DMS114 treated with DMSO at 0.1 percent for 48 hours (cell line): Measurements from ENCODE around the gene NDUFB7.
"Not testable (repeated sequence)": the region's sequence is repeated elsewhere in the genome, so short reads cannot be mapped to it uniquely, and the experiment has no call there.

Experiments
- DNase-seq: peaks from one replicate; lab custom pipeline; 2025; ENCODE audit not compliant: unreplicated experiment; lab: John Stamatoyannopoulos, UW

The NDUFB7 gene

GRCh38 chr19:14553939-14554243 lies 18.0 kb downstream of the NDUFB7 start:
- DNase-seq = no peak

DNA sequence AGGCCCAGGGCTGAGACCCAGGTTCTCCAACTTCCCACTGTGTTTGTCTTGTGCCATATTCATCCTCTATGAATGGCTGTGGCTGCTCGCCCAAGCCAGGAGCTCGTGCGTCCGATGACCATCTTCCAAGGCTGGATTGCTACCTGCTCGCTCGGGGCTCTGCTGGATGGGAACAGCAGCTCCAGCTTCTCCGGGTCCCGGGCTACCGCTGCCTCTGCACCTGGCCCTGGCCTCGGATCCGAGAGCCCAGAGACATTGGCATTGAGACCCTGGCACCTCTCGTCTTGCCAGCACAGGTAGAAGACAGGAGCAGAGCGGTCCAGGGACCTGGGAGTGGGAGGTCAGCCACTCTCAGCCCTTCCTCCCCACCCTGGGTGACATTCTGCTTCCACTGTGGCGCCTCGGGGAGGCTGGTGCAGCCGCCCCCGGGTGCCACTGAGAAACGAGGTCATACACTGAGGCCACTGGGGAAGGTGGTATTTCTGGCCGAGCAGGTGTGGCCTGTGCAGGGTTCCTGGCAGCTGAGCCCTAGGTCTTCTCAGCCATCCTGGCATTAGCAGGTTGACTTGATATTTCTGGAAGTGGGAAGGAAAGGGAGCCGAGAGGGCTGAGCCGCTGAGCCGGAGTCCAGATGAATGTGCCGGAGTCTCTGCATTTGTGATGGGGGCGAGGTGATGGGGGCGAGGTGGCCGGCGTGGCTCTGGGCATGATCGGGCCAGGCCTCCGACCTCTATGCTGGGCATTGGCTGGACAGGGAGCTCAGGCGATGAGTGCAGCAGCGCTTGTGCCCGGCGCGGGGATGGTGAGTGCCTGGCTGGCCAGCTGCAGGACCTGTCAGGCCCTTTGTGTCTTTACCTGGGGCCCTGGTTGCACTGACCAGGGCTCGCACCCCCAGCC lies 18.6 kb downstream of the NDUFB7 start:
- no peak for DNase-seq

- not testable (repeated sequence) for DNase-seq
Measured at GRCh38 chr19:14552006-14552360, 19.9 kb downstream of the NDUFB7 start.

DNA sequence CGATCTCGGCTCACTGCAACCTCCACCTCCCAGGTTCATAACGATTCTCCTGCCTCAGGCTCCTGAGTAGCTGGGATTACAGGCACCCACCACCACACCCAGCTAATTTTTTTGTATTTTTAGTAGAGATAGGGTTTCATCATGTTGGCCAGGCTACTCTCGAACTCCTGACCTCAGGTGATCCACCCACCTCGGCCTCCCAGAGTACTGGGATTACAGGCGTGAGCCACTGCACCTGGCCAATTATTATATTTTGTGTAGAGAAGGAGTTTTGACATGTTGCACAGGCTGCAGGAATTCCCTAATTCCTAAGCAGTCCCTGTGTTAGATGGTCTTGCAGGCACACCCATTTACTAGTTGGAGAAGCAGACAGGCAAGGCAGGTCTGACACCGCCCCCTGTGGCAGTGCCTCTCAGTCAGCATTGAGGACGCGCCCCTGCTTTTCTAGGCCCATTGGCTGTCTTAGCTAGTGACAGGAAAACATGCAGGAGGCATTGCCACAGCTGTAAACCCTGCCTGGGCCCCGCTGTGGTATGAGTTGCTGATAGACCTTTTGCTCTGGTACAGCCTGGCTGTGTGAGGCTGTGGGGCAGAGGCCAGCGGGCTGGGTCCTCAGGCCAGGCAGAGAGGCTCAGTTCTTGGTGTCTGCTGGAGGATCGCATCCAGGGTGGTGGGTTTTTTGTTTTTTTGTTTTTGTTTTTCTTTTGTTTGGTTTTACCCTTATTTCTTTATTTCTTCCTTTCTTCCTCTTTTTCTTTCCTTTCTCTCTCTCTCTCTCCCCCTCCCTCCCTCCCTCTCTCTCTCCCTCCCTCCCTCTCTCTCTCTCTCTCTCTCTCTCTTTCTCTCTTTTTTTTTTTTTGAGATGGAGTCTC lies 20.5 kb downstream of the NDUFB7 start:
- not testable (repeated sequence) for DNase-seq

GRCh38 chr19:14550201-14550754 lies 21.6 kb downstream of the NDUFB7 start:
- DNase-seq = no peak

GRCh38 chr19:14545716-14546082 lies 26.2 kb downstream of the NDUFB7 start:
- DNase-seq = no peak

GRCh38 chr19:14544977-14545715 lies 26.7 kb downstream of the NDUFB7 start:
- no peak for DNase-seq

DNA sequence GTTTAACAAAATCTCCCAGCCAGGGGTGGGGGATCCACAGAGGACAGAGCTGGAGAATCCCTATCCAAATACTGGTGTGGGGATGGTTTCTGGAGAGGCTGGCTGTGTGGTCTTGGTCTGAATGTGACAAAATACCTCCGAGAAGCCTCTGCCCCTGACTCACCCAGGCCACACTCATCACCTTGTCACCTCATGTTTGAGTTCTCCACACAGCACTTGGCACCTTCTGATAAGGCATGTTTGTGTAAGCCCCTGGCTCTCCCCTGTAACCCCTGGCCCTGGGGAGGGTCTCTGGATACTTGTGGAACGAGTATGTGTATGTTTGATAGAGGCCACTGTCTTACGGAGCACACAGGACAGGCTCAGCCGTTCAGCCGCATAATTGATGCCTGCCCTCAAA lies 27.8 kb downstream of the NDUFB7 start:
- DNase-seq = no peak

DNA sequence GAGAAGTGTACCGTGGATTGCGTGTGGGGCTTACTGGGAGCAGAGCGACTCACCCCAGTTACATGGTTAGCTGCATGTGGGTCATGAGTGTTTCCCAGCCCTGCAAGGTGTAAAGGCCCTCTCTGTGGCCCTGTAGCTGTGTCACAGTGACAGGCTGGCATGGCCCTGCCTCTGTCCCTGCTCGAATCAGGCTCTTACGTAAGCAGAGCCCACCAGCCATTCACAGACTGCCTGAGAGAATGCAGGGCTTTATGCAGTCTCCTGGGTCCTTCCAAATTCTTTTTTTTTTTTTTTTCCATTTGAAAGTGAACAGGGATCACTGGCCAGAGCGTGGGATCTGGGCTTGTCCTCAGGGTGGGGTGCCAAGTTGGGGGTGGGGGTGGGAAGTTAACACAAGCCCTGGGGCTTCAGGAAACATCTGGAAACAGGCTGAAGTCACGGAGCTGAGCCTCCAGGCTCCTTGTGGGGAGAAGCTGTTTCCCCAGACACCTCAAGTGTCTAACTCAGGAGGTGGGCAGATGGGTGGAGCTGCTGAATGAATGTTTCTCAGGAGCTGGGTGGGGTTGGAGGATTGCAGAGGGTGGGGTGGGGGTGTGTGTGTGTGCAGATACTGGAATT lies 29.0 kb downstream of the NDUFB7 start:
- DNase-seq = no peak

- not testable (repeated sequence) for DNase-seq
Measured at GRCh38 chr19:14541979-14542378, 29.9 kb downstream of the NDUFB7 start.

- DNase-seq = no peak
Measured at GRCh38 chr19:14540741-14541525, 30.9 kb downstream of the NDUFB7 start.

DNA sequence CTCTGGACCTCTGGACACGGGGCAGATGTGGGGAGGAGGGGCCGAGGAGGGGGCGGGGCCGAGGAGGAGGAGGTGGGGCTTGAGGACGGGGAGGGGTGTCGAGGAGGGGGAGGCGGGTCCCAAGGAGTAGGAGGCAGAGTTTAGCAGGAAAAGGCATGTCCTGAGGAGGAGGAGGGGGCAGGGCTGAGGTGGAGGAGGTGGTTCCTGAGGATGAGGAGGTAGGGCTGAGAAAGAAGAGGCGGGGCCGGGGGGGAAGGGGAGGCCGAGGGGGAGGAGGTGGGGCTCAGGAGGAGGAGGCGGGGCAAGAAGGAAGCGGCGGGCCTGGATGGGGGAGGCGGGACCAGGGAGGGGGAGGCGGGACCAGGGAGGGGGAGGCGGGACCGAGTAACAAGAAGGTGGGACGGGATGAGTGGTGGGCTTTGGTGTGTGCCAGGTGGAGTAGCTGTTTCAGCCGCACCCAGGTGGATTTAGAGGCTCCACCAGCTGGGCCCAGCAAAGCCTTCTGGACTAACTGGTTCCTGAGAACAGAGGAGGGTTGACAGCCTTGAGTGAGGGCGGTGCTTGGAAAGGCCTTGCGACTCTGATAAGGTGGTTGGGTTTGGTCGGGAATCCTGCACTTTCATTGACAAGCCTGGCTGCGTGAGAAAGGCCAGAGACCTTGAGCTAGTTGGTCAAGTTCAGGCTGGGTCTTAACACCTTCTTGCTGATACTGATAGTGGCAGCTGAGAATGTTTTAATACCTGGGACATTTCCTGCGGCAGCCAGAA lies 34.8 kb downstream of the NDUFB7 start:
- DNase-seq = no peak

GRCh38 chr19:14533450-14533849 lies 38.4 kb downstream of the NDUFB7 start:
- no peak for DNase-seq

- no peak for DNase-seq
Measured at GRCh38 chr19:14530506-14530905, 41.4 kb downstream of the NDUFB7 start.

GRCh38 chr19:14530005-14530348 lies 41.9 kb downstream of the NDUFB7 start:
- no peak for DNase-seq

DNA sequence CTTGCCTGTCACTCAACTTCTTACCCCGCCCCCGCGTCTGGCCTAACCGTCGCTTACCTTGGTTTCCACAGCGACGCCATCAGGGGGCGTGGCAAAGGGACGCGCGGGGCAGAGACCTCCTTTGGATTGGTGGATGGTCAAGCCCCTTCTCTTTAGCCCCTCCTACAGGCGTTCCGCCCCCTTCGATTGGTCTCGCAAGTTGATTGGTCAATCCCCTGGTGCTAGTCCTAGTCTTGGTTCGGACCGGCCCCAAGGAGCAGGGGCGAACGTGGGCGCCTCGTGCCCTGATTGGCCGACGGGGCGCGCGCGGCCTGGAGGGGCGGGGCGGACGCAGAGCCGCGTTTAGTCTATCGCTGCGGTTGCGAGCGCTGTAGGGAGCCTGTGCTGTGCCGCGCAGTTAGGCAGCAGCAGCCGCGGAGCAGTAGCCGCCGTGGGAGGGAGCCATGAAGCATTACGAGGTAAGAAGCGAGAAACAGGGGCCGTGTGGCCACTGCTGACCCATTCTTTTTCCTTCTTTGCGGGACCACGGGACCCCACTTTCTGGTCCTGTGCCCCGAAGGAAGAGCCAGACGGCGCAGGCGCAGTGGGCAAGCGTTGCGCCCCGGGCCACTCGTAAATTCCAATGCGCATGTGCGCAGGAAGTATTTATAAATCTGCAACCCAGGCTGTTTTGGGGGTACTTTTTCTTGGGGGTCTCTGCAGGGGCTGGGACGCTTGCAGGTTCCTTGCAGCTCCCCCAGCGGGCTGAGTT lies 42.4 kb downstream of the NDUFB7 start, which contains the start of gene TECR:
Gene TECR (plus strand): TSS at position 341 of the 751 bp plus-strand sequence. CDS start 103 bp downstream, at position 444.
- DNase-seq = peak; percentile 95

DNA sequence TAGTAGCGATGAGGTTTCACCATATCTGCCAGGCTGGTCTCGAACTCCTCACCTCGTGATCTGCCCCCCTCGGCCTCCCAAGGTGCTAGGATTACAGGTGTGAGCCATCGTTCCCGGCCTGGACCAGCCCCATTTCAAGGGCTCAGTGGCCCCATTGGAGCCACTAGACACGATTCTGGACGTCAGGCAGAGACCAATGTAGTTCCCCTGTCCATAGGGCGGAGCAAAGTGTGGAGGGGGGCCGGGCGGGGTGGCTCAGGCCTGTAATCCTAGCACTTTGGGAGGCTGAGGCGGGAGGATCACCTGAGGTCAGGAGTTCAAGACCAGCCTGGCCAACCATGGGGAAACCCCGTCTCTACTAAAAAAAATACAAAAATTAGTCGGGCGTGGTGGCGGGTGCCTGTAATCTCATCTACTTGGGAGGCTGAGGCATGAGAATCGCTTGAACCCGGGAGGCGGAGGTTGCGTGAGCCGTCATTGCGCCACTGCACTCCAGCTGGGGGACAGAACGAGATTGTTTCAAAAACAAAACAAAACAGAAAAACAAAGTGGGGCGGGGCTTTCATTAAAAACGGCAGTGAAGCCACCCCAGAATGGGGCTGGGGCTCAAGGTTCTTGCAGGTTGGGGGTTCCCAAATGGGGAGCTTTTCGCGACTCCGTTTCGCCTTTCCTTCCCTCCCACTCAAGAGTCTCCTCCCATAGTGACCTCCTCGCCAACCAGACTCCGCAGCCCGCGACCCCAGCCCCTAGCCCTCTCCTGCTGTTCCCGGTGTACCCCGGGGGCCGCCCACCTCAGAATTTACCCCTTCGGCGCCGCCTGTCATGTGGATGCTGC lies 43.2 kb downstream of the NDUFB7 start:
- DNase-seq = no peak

- DNase-seq = no peak
Measured at GRCh38 chr19:14526423-14526822, 45.4 kb downstream of the NDUFB7 start.
